ENCODE results near the gene SPOCK2. TPM values are rescaled to one million over a fixed set of nuclear protein-coding genes. Genes with fewer than 3 reads are reported as not detected.

Gene SPOCK2
- total RNA-seq, 1 experiment from 2014 or later = 1.8 TPM

GRCh38 chr10:72126872-72127232 is 38.5 kb upstream of the SPOCK2 start:
- Histone ChIP-seq H2AFZ (ENCODE audit: low read length) (no peak overlapping the region), H3K4ac (ENCODE audit: low read depth, low read length) (no peak overlapping the region), H4K91ac (ENCODE audit: insufficient read length, low read depth, low read length) (no peak overlapping the region), H3K14ac (ENCODE audit: insufficient read depth, low read length) (no peak overlapping the region), H3K27ac (ENCODE audit: insufficient read length, low read depth, low read length) (no peak overlapping the region), H4K20me1 (ENCODE audit: control insufficient read depth, insufficient read depth, insufficient read length) (no peaks in the 10 kb centered on the region), H3K23ac (ENCODE audit: insufficient read length, low read depth, low read length) (no peak overlapping the region), H2BK5ac (ENCODE audit: insufficient read length, low read length) (no peak overlapping the region), H3K4me1 (ENCODE audit: insufficient read depth, low read length) (no peaks in the 10 kb centered on the region), H3K9me3 (ENCODE audit: control insufficient read depth, low read depth, low read length) (no peaks in the 10 kb centered on the region), H3T11ph (ENCODE audit: low read length) (no peak overlapping the region), H2BK15ac (ENCODE audit: low read depth, low read length) (no peak overlapping the region), H3K9ac (ENCODE audit: extremely low read depth, insufficient read length, low read length) (no peak overlapping the region), H4K8ac (replicated peaks; ENCODE audit: insufficient read length, low read depth, low read length) (no peak overlapping the region), H2BK120ac (ENCODE audit: low read depth, low read length, poor library complexity, severe bottlenecking) (no peak overlapping the region), H2BK12ac (ENCODE audit: insufficient read length, low read depth, low read length) (no peak overlapping the region), H3K18ac (ENCODE audit: insufficient read length, low read depth, low read length) (no peak overlapping the region), H3K4me2 (ENCODE audit: insufficient read depth, insufficient read length, low read length) (no peak overlapping the region), H3K79me1 (ENCODE audit: insufficient read depth, low read depth, low read length, poor library complexity, severe bottlenecking) (no peaks in the 10 kb centered on the region), H2BK20ac (ENCODE audit: low read depth, low read length, poor library complexity, severe bottlenecking) (no peak overlapping the region), H3K79me2 (ENCODE audit: insufficient read depth, low read length) (no peaks in the 10 kb centered on the region), H2AK5ac (ENCODE audit: insufficient read length, low read length) (no peak overlapping the region), H3K27me3 (ENCODE audit: insufficient read depth, low read length) (no peaks in the 10 kb centered on the region), H4K5ac (ENCODE audit: insufficient read length, low read depth, low read length) (no peak overlapping the region), H3K56ac (ENCODE audit: insufficient read length, low read depth, low read length) (no peak overlapping the region), H3K23me2 (ENCODE audit: insufficient read length, low read depth, low read length, poor library complexity, severe bottlenecking) (no peaks in the 10 kb centered on the region)
- Mint-ChIP-seq H3K4me1 (peaks cover 10 to 11% of the 10 kb centered on the region in 2 experiments), H3K4me3 (no peak overlapping the region), H3K9me3 (no peaks in the 10 kb centered on the region), H3K36me3 (ENCODE audit: insufficient read depth in 1 of 3, low read depth in 3 of 3) (peaks cover 0 to 8% (median 0%) of the 10 kb centered on the region in 3 experiments; a peak in 1 of 7 replicates), H3K27ac (peak overlapping the region in 1 of 3 experiments; percentile 90; a peak in 4 of 7 replicates), H3K27me3 (ENCODE audit: low read depth) (no peaks in the 10 kb centered on the region)
- TF ChIP-seq CTCF (conservative IDR thresholded peaks at IDR 0.05) = no peak
- WGBS (ENCODE audit: extremely low coverage, insufficient read length, low lambda C conversion rate) = no CpG with 5 or more reads among the region's 3 CpGs
- DNase-seq = no peak
